Liver (tissue), 9 donors: ENCODE data around the gene GJB1. TPM values are rescaled to one million over a fixed set of nuclear protein-coding genes. Genes with fewer than 3 reads are reported as not detected.

ENCODE experiments used
- DNase-seq: peaks from one replicate; pipeline ENCODE4 v3.0.0-alpha.2; 2017; ENCODE audit warnings: low spot score
- H3K27ac ChIP-seq, 2 donors: one replicate each; pipeline ENCODE4 v1.7.0; 2013; ENCODE audit warnings: inconsistent platforms in 2 of 2, low read length in 2 of 2, control low read depth in 1 of 2, low read depth in 1 of 2, mild to moderate bottlenecking in 1 of 2
- H3K27me3 ChIP-seq, 4 donors: one replicate each; pipeline versions ENCODE4 v1.6.1 to v1.7.0; 2013; ENCODE audit warnings: low read length in 3 of 4, inconsistent platforms in 1 of 4, mild to moderate bottlenecking in 1 of 4, moderate library complexity in 1 of 4; ENCODE audit not compliant: control insufficient read depth in 4 of 4, insufficient read depth in 4 of 4
- H3K36me3 ChIP-seq, 4 donors: one replicate each; pipeline versions ENCODE4 v1.6.1 to v1.7.0; 2013; ENCODE audit warnings: low read length in 3 of 4, mild to moderate bottlenecking in 3 of 4, low read depth in 1 of 4, moderate library complexity in 1 of 4; ENCODE audit not compliant: control insufficient read depth in 4 of 4, insufficient read depth in 3 of 4
- H3K4me1 ChIP-seq, 4 donors: one replicate each; pipeline versions ENCODE4 v1.6.1 to v1.7.0; 2013; ENCODE audit warnings: low read length in 3 of 4, mild to moderate bottlenecking in 3 of 4, moderate library complexity in 1 of 4; ENCODE audit not compliant: control insufficient read depth in 4 of 4, insufficient read depth in 4 of 4
- H3K4me3 ChIP-seq, 3 donors: one replicate each; pipeline versions ENCODE4 v1.6.1 to v1.7.0; 2013; ENCODE audit warnings: low read length in 3 of 3, control low read depth in 1 of 3, low read depth in 1 of 3, mild to moderate bottlenecking in 1 of 3
- H3K9ac ChIP-seq, 2 donors: one replicate each; pipeline ENCODE4 v1.7.0; 2013; ENCODE audit warnings: low read length in 2 of 2, mild to moderate bottlenecking in 2 of 2, moderate library complexity in 2 of 2, control low read depth in 1 of 2, low read depth in 1 of 2
- H3K9me3 ChIP-seq, 4 donors: one replicate each; pipeline versions ENCODE4 v1.6.1 to v1.7.0; 2013; ENCODE audit warnings: low read length in 3 of 4; ENCODE audit not compliant: control insufficient read depth in 4 of 4
- EGR1 ChIP-seq, 2 donors: IDR thresholded peaks; 2 replicates each; pipeline ENCODE4 v1.6.1; 2016 to 2018; ENCODE audit warnings: antibody characterized with exemption in 2 of 2, low read depth in 2 of 2
- FOXA1 ChIP-seq: IDR thresholded peaks from 2 replicates; pipeline ENCODE4 v1.6.1; 2016; ENCODE audit warnings: antibody characterized with exemption
- FOXA2 ChIP-seq: IDR thresholded peaks from 2 replicates; pipeline ENCODE4 v1.6.1; 2016; ENCODE audit warnings: antibody characterized with exemption
- GABPA ChIP-seq, 2 donors: IDR thresholded peaks in 1 of 2; conservative IDR thresholded peaks in 1 of 2; 2 replicates each; pipeline ENCODE4 v1.6.1; 2016; ENCODE audit warnings: antibody characterized with exemption in 2 of 2, mild to moderate bottlenecking in 1 of 2, moderate library complexity in 1 of 2
- HNF4A ChIP-seq, 2 donors: conservative IDR thresholded peaks; 2 replicates each; pipeline ENCODE4 v1.6.1; 2016; ENCODE audit warnings: antibody characterized with exemption in 2 of 2, mild to moderate bottlenecking in 2 of 2
- HNF4G ChIP-seq: IDR thresholded peaks from 2 replicates; pipeline ENCODE4 v1.6.1; 2016; ENCODE audit warnings: antibody characterized with exemption
- MAX ChIP-seq: IDR thresholded peaks from 2 replicates; pipeline ENCODE4 v1.6.1; 2016; ENCODE audit warnings: antibody characterized with exemption
- NR2F2 ChIP-seq: IDR thresholded peaks from 2 replicates; pipeline ENCODE4 v1.6.1; 2016; ENCODE audit warnings: antibody characterized with exemption
- REST ChIP-seq: IDR thresholded peaks from 2 replicates; pipeline ENCODE4 v1.6.1; 2016; ENCODE audit warnings: antibody characterized with exemption, mild to moderate bottlenecking
- ZBTB33 ChIP-seq: IDR thresholded peaks from 2 replicates; pipeline ENCODE4 v1.6.1; 2016; ENCODE audit warnings: antibody characterized with exemption
- WGBS: extraction: QIAGEN DNeasy Blood & Tissue Kit; methylation state at CpG from one replicate; pipeline ENCODE4 v1.1.7; 2013; 5-methylcytosine and 5-hydroxymethylcytosine counted together
- polyA plus RNA-seq, 2 donors: library from polyadenylated mRNA; stranded (reverse) in 1 of 2; unstranded in 1 of 2; fragments of 200-250 nt in 1 of 2; fragments of >200 nt in 1 of 2; fragmentation: Nextera tagmentation in 1 of 2; extraction: Ambion mirVana in 1 of 2; gene quantifications; one replicate each; pipeline versions ENCODE4 v1.2.1 to v1.2.3, GENCODE V29; 2013 to 2015
- total RNA-seq, 2 donors: library from RNA; depleted of rRNA; stranded (reverse); fragments of >200 nt; gene quantifications; one replicate each; pipeline ENCODE4 v1.2.3, GENCODE V29; 2014
- donor health status: healthy.
- donor health status: healthy.
- donor health status: healthy.
- donor health status: healthy.
- donor health status: healthy.

GJB1 gene
- total and polyA plus RNA-seq, 4 donors: 77.1 to 251 (median 199) TPM

- Histone ChIP-seq H3K9ac (no peak overlapping the region), H3K9me3 (no peaks in the 10 kb centered on the region), H3K4me3 (no peak overlapping the region), H3K36me3 (no peaks in the 10 kb centered on the region), H3K27ac (no peak overlapping the region), H3K4me1 (no peaks in the 10 kb centered on the region), H3K27me3 (no peaks in the 10 kb centered on the region)
- WGBS: 75% methylated on average over 4 of the region's 4 CpGs
- no peak for DNase-seq
- TF ChIP-seq ZBTB33: no peak
Observed at GRCh38 chrX:71195964-71196649, 26.9 kb upstream of the GJB1 start.

- Histone ChIP-seq H3K36me3 (no peaks in the 10 kb centered on the region), H3K9ac (no peak overlapping the region), H3K27me3 (no peaks in the 10 kb centered on the region), H3K4me3 (no peak overlapping the region), H3K27ac (no peak overlapping the region), H3K9me3 (no peaks in the 10 kb centered on the region), H3K4me1 (no peaks in the 10 kb centered on the region)
- no peak for DNase-seq
- 69% methylated on average over 3 of the region's 3 CpGs for WGBS
- TF ChIP-seq FOXA2 (no peak), MAX (no peak), HNF4A (conservative IDR thresholded peaks at IDR 0.05) (no peak), GABPA (IDR thresholded peaks at IDR 0.05 in 1 of 2, conservative IDR thresholded peaks at IDR 0.05 in 1 of 2) (no peak), REST (no peak), FOXA1 (no peak), HNF4G (no peak), EGR1 (IDR thresholded peaks at IDR 0.05; ENCODE audit: low read depth in 2 of 2) (no peak)
Observed at GRCh38 chrX:71198066-71198465, 25.0 kb upstream of the GJB1 start.

- H3K27me3 ChIP-seq: no peaks in the 10 kb centered on the region
- no peaks in the 10 kb centered on the region for H3K9me3 ChIP-seq
- H3K36me3 ChIP-seq: no peaks in the 10 kb centered on the region
- no peak overlapping the region for H3K27ac ChIP-seq
- no peak overlapping the region for H3K4me3 ChIP-seq
- no peak overlapping the region for H3K9ac ChIP-seq
- 80% methylated on average over 7 of the region's 7 CpGs for WGBS
- TF ChIP-seq NR2F2 (no peak), HNF4A (conservative IDR thresholded peaks at IDR 0.05) (peak; percentile 13 to 27)
- no peak for DNase-seq
- H3K4me1 ChIP-seq: no peaks in the 10 kb centered on the region
Observed at GRCh38 chrX:71199252-71200008, 23.6 kb upstream of the GJB1 start.
